Left lung (tissue), 14 donors: ENCODE results near the gene RERE. TPM values are rescaled to one million over a fixed set of nuclear protein-coding genes. Genes with fewer than 3 reads are reported as not detected.

Experiments used
- ATAC-seq: fragments of 200-7000 bp; cut with Tn5 transposase; one replicate; pipeline ENCODE4 v1.9.1; 2020; ENCODE audit warnings: moderate library complexity
- DNase-seq, 4 donors: peaks; one replicate each; pipeline ENCODE4 v3.0.0-alpha.2; 2013 to 2020
- H3K27ac ChIP-seq, 2 donors: fragments of 200-600 bp; sonication (generic) in 1 of 2; one replicate each; pipeline versions ENCODE4 v1.5.0 to v1.8.0; 2020 to 2021
- H3K27me3 ChIP-seq, 2 donors: fragments of 200-600 bp; sonication (generic) in 1 of 2; one replicate each; pipeline versions ENCODE4 v1.5.0 to v1.8.0; 2020 to 2021
- H3K36me3 ChIP-seq, 2 donors: fragments of 200-600 bp; sonication (generic) in 1 of 2; one replicate each; pipeline versions ENCODE4 v1.5.0 to v1.8.0; 2020 to 2021
- H3K4me1 ChIP-seq, 2 donors: fragments of 200-600 bp; one replicate each; pipeline ENCODE4 v1.8.0; 2021
- H3K4me3 ChIP-seq, 2 donors: fragments of 200-600 bp; sonication (generic) in 1 of 2; one replicate each; pipeline versions ENCODE4 v1.5.0 to v1.8.0; 2020 to 2021; ENCODE audit warnings: mild to moderate bottlenecking in 1 of 2
- H3K9me3 ChIP-seq, 2 donors: fragments of 200-600 bp; sonication (generic) in 1 of 2; one replicate each; pipeline versions ENCODE4 v1.5.0 to v1.8.0; 2020 to 2021
- CTCF ChIP-seq, 2 donors: fragments of 200-600 bp; sonication (generic) in 1 of 2; IDR thresholded peaks; one replicate each; pipeline versions ENCODE4 v1.5.0 to v1.8.0; 2021; ENCODE audit warnings: antibody characterized with exemption in 2 of 2
- intact Hi-C, 2 donors: fragments of 100-400 bp; cut with DNase I; formaldehyde crosslinking; loops; one replicate each; pipeline versions ENCODE4 v1.11.2 to v1.14.2; 2022
- long read RNA-seq, 12 donors: library from polyadenylated mRNA in 2 of 12; unstranded in 2 of 12; transcript quantifications; one replicate each; pipeline ENCODE4 v2.0.0 and lab custom pipeline, GENCODE V29; 2019 to 2026
- polyA plus RNA-seq, 6 donors: library from polyadenylated mRNA; unstranded; fragments of 120-200 nt; gene quantifications; one replicate each; pipeline ENCODE4 v1.2.1, GENCODE V29; 2013; ENCODE audit not compliant: insufficient read length in 6 of 6
- total RNA-seq, 2 donors: library from RNA; stranded (reverse); fragmentation: NEBNext Ultra II Directional; extraction: Animal tissue kit (Norgen Biotek cat#: 25700); gene quantifications; one replicate each; pipeline ENCODE4 v1.2.1, GENCODE V29; 2021
- donor health status: DM: no; HTN: yes; CAD: no.
- donor health status: DM: no; HTN: no; CAD: no.

Gene RERE
- total RNA-seq (10 to 100 TPM; 73.3 to 76.8 TPM), polyA plus RNA-seq (100 to 1,000 TPM; 110 to 135 (median 133) TPM)
- long read RNA-seq, donor 1, partial matches to known transcripts: 57 of 65 reads
- long read RNA-seq, donor 1, other reads (novel, unspliced or antisense): 5 of 65 reads
- long read RNA-seq, donor 2, partial matches to known transcripts: 50 of 51 reads
- long read RNA-seq, donor 2, other reads (novel, unspliced or antisense): 0 of 51 reads
- long read RNA-seq, donor 3, partial matches to known transcripts: 6 of 6 reads
- long read RNA-seq, donor 3, other reads (novel, unspliced or antisense): 0 of 6 reads
- long read RNA-seq, donor 4, partial matches to known transcripts: 3 of 7 reads
- long read RNA-seq, donor 4, other reads (novel, unspliced or antisense): 0 of 7 reads
- long read RNA-seq, donor 5, partial matches to known transcripts: 38 of 38 reads
- long read RNA-seq, donor 5, other reads (novel, unspliced or antisense): 0 of 38 reads
- long read RNA-seq, donor 6: 0 reads
- long read RNA-seq, donor 7: 0 reads
- long read RNA-seq, donor 8, full-length matches to known transcripts: 1 of 17 reads
- long read RNA-seq, donor 8, partial matches to known transcripts: 16 of 17 reads
- long read RNA-seq, donor 8, other reads (novel, unspliced or antisense): 0 of 17 reads
- long read RNA-seq, donor 9: 0 reads
- long read RNA-seq, donor 10, partial matches to known transcripts: 2 of 7 reads
- long read RNA-seq, donor 10, other reads (novel, unspliced or antisense): 1 of 7 reads
- long read RNA-seq, donor 11, partial matches to known transcripts: 19 of 19 reads
- long read RNA-seq, donor 11, other reads (novel, unspliced or antisense): 0 of 19 reads
- long read RNA-seq, donor 12, partial matches to known transcripts: 6 of 6 reads
- long read RNA-seq, donor 12, other reads (novel, unspliced or antisense): 0 of 6 reads

GRCh38 chr1:8817412-8818324, at the start of gene RERE:
TSS of gene RERE (minus strand) at chr1:8817640.
- Histone ChIP-seq H3K27ac (peak within 1 kb of the TSS; percentile 93 to 96), H3K9me3 (no peaks in the 10 kb centered on the region), H3K4me3 (peak within 1 kb of the TSS; percentile 66 to 75), H3K36me3 (no peaks in the 10 kb centered on the region), H3K4me1 (peaks cover 32 to 51% of the 10 kb centered on the region in 2 donors), H3K27me3 (no peaks in the 10 kb centered on the region)
- no peak for TF ChIP-seq CTCF (IDR thresholded peaks at IDR 0.05)
- intact Hi-C loops: no loop called here
- DNase-seq (peak; percentile 91 to 96 (median 94)), ATAC-seq (peak; percentile 96)

DNA sequence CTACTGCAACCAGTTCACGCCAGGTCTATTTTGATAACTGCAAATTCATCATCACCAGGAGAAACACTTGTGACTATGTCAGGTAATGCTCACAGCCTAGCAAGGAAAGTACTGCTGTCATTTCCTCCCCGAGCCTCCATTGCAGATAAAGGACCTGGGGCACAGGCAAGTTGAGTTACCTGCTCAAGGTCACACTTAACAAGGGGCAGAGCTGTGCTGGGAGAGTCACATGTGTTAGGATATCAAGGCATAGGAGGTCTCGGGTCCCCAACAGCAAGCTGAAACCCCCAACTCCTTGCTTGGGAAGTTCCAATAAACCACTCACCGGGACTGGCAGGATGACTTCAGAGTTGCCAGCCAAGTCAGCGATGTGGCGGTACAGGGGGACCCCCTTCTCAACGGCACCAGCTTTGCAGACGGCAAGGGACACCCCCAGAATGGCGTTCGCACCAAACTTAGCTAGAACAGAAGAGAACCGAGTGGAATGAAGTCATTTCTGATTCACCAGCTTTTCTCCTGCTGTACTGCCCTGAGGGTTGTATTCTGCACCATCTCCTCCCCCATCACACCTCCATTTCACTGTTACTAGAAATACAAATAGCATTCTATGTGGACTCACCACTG, 49.5 kb upstream of the RERE start:
- peaks cover 2 to 41% of the 10 kb centered on the region in 2 donors for H3K4me1 ChIP-seq
- no peaks in the 10 kb centered on the region for H3K9me3 ChIP-seq
- intact Hi-C loops: no loop called here
- peak overlapping the region in 1 of 2 donors; percentile 13 for H3K27ac ChIP-seq
- ATAC-seq (no peak), DNase-seq (no peak)
- no peaks in the 10 kb centered on the region for H3K27me3 ChIP-seq
- peaks cover 7 to 100% of the 10 kb centered on the region in 2 donors for H3K36me3 ChIP-seq
- TF ChIP-seq CTCF (IDR thresholded peaks at IDR 0.05): no peak
- H3K4me3 ChIP-seq: no peak overlapping the region

GRCh38 chr1:8866173-8866791, 48.8 kb upstream of the RERE start:
- peaks cover 7 to 100% of the 10 kb centered on the region in 2 donors for H3K36me3 ChIP-seq
- intact Hi-C loops: no loop called here
- ATAC-seq (no peak), DNase-seq (no peak)
- peak overlapping the region in 1 of 2 donors; percentile 13 for H3K27ac ChIP-seq
- no peak for TF ChIP-seq CTCF (IDR thresholded peaks at IDR 0.05)
- no peaks in the 10 kb centered on the region for H3K27me3 ChIP-seq
- H3K4me1 ChIP-seq: peaks cover 0 to 35% of the 10 kb centered on the region in 2 donors
- H3K9me3 ChIP-seq: no peaks in the 10 kb centered on the region
- H3K4me3 ChIP-seq: no peak overlapping the region

GRCh38 chr1:8864713-8865344, 47.4 kb upstream of the RERE start:
- ATAC-seq (no peak), DNase-seq (peak in 1 of 4 donors; percentile 20)
- Histone ChIP-seq H3K4me1 (peaks cover 0 to 28% of the 10 kb centered on the region in 2 donors), H3K27me3 (no peaks in the 10 kb centered on the region), H3K36me3 (peaks cover 7 to 100% of the 10 kb centered on the region in 2 donors), H3K9me3 (no peaks in the 10 kb centered on the region), H3K27ac (peak overlapping the region in 1 of 2 donors; percentile 46), H3K4me3 (no peak overlapping the region)
- intact Hi-C loops: no loop called here
- TF ChIP-seq CTCF (IDR thresholded peaks at IDR 0.05): no peak
